H1 (cell line): ENCODE results near the gene ADCY2. TPM values are rescaled to one million over a fixed set of nuclear protein-coding genes. Genes with fewer than 3 reads are reported as not detected.

Source experiments
- CTCF ChIA-PET: fragments of 300-600 bp; sonication (Branson Sonifier 250); formaldehyde crosslinking; loops from one replicate; lab custom pipeline; 2021; ENCODE audit not compliant: partially characterized antibody; lab: Charles Lee
- POLR2A ChIA-PET: fragments of 300-600 bp; sonication (Branson Sonifier 250); formaldehyde crosslinking; loops from one replicate; lab custom pipeline; 2021; ENCODE audit warnings: inconsistent platforms; ENCODE audit not compliant: partially characterized antibody; lab: Charles Lee
- DNase-seq, 2 experiments: peaks; one replicate each; pipeline versions ENCODE4 v3.0.0 to v3.0.0-alpha.2; 2010 to 2022; ENCODE audit warnings: low spot score in 2 of 2, low read depth in 1 of 2, mixed read lengths in 1 of 2
- FAIRE-seq: peaks from 2 replicates; lab custom pipeline; 2011; peaks lifted over from hg19 to GRCh38; lab: Jason Lieb, UNC
- H2AFZ ChIP-seq: 2 replicates; pipeline ENCODE4 v1.8.1; 2012; ENCODE audit warnings: low read length, inconsistent platforms
- H2AK5ac ChIP-seq: 2 replicates; pipeline ENCODE4 v1.6.1; 2013; ENCODE audit warnings: low read depth, low read length
- H2BK120ac ChIP-seq: replicated peaks from 2 replicates; pipeline ENCODE3; 2013; ENCODE audit warnings: low read depth, low read length, inconsistent platforms
- H2BK12ac ChIP-seq: 2 replicates; pipeline ENCODE4 v1.6.1; 2013; ENCODE audit warnings: low read depth, low read length
- H2BK15ac ChIP-seq: 2 replicates; pipeline ENCODE4 v1.6.1; 2013; ENCODE audit warnings: low read length
- H2BK20ac ChIP-seq: 2 replicates; pipeline ENCODE4 v1.6.1; 2013; ENCODE audit warnings: low read length
- H2BK5ac ChIP-seq: 2 replicates; pipeline ENCODE4 v1.6.1; 2013; ENCODE audit warnings: low read depth, low read length
- H3K14ac ChIP-seq: 2 replicates; pipeline ENCODE4 v1.6.1; 2013; ENCODE audit warnings: inconsistent platforms; ENCODE audit not compliant: insufficient read length
- H3K18ac ChIP-seq: 2 replicates; pipeline ENCODE4 v1.6.1; 2013; ENCODE audit warnings: low read length; ENCODE audit errors: extremely low read depth
- H3K23ac ChIP-seq: 2 replicates; pipeline ENCODE4 v1.6.1; 2013; ENCODE audit warnings: inconsistent platforms; ENCODE audit not compliant: insufficient read length
- H3K23me2 ChIP-seq: 2 replicates; pipeline ENCODE4 v1.6.1; 2013; ENCODE audit warnings: low read depth, low read length
- H3K27ac ChIP-seq: 2 replicates; pipeline ENCODE4 v1.6.1; 2011; ENCODE audit warnings: low read depth, low read length, inconsistent platforms
- H3K27me3 ChIP-seq, 4 experiments: replicated peaks in 1 of 4; 1 replicate in 1 of 4; 2 replicates in 3 of 4; pipeline versions ENCODE4 v1.6.1 to v1.8.1; 2011 to 2013; ENCODE audit warnings: low read length in 3 of 4, mild to moderate bottlenecking in 3 of 4, inconsistent platforms in 2 of 4, mixed read lengths in 2 of 4, moderate library complexity in 1 of 4; ENCODE audit not compliant: control insufficient read depth in 3 of 4, insufficient read depth in 3 of 4; ENCODE audit errors: extremely low read depth in 1 of 4
- H3K36me3 ChIP-seq, 4 experiments: 2 replicates each; pipeline versions ENCODE4 v1.6.1 to v1.8.1; 2011 to 2013; ENCODE audit warnings: mild to moderate bottlenecking in 4 of 4, low read length in 3 of 4, moderate library complexity in 2 of 4, control low read depth in 1 of 4, inconsistent platforms in 1 of 4; ENCODE audit not compliant: insufficient read depth in 4 of 4, control insufficient read depth in 2 of 4
- H3K4ac ChIP-seq: replicated peaks from 2 replicates; pipeline ENCODE3; 2013; ENCODE audit warnings: low read length, low read depth, mixed read lengths, inconsistent platforms; ENCODE audit not compliant: insufficient read length
- H3K4me1 ChIP-seq, 4 experiments: replicated peaks in 1 of 4; 1 replicate in 1 of 4; 2 replicates in 3 of 4; pipeline versions ENCODE4 v1.6.1 to v1.8.1; 2011 to 2013; ENCODE audit warnings: low read length in 3 of 4, inconsistent platforms in 2 of 4, mixed read lengths in 1 of 4; ENCODE audit not compliant: insufficient read depth in 4 of 4, control insufficient read depth in 3 of 4
- H3K4me2 ChIP-seq, 2 experiments: 2 replicates each; pipeline versions ENCODE4 v1.6.1 to v1.8.1; 2011 to 2013; ENCODE audit warnings: low read depth in 2 of 2, low read length in 2 of 2, control low read depth in 1 of 2, inconsistent platforms in 1 of 2, mild to moderate bottlenecking in 1 of 2; ENCODE audit not compliant: insufficient read depth in 1 of 2
- H3K4me3 ChIP-seq, 4 experiments: fragments of 200-600, 300-600 bp in 1 of 4; sonication (generic), shearing (Covaris generic), sonication (Bioruptor Twin) in 1 of 4; 2 replicates each; pipeline versions ENCODE4 v1.5.1 to v1.8.1; 2011 to 2016; ENCODE audit warnings: low read length in 4 of 4, low read depth in 3 of 4, control low read depth in 2 of 4, inconsistent platforms in 2 of 4, mild to moderate bottlenecking in 2 of 4, mixed read lengths in 1 of 4, moderate library complexity in 1 of 4; ENCODE audit not compliant: insufficient read depth in 2 of 4; ENCODE audit errors: extremely low read depth in 1 of 4
- H3K56ac ChIP-seq: replicated peaks from 2 replicates; pipeline ENCODE3; 2013; ENCODE audit warnings: low read depth, mild to moderate bottlenecking, mixed read lengths, low read length, inconsistent platforms; ENCODE audit not compliant: insufficient read length
- H3K79me1 ChIP-seq: 2 replicates; pipeline ENCODE4 v1.6.1; 2013; ENCODE audit warnings: low read depth, low read length, control low read depth
- H3K79me2 ChIP-seq, 2 experiments: 2 replicates each; pipeline versions ENCODE4 v1.6.1 to v1.8.1; 2012 to 2013; ENCODE audit warnings: low read length in 2 of 2, mild to moderate bottlenecking in 2 of 2, inconsistent platforms in 1 of 2; ENCODE audit not compliant: insufficient read depth in 2 of 2, control insufficient read depth in 1 of 2
- H3K9ac ChIP-seq, 4 experiments: replicated peaks in 1 of 4; 1 replicate in 1 of 4; 2 replicates in 3 of 4; pipeline versions ENCODE4 v1.6.1 to v1.8.1; 2011 to 2013; ENCODE audit warnings: low read depth in 3 of 4, low read length in 3 of 4, control low read depth in 2 of 4, mild to moderate bottlenecking in 2 of 4, moderate library complexity in 2 of 4, inconsistent platforms in 1 of 4; ENCODE audit errors: extremely low read depth in 1 of 4
- H3K9me3 ChIP-seq, 2 experiments: 2 replicates each; pipeline versions ENCODE4 v1.6.1 to v1.8.1; 2012 to 2013; ENCODE audit warnings: mild to moderate bottlenecking in 2 of 2, moderate library complexity in 2 of 2, control low read depth in 1 of 2, inconsistent platforms in 1 of 2, low read depth in 1 of 2, low read length in 1 of 2, mixed read lengths in 1 of 2; ENCODE audit not compliant: insufficient read depth in 2 of 2
- H4K20me1 ChIP-seq, 2 experiments: replicated peaks in 1 of 2; 2 replicates each; pipeline versions ENCODE3 to v1.8.1; 2011 to 2013; ENCODE audit warnings: inconsistent platforms in 2 of 2, low read length in 2 of 2, mild to moderate bottlenecking in 1 of 2; ENCODE audit not compliant: insufficient read depth in 2 of 2, control insufficient read depth in 1 of 2
- H4K5ac ChIP-seq: 2 replicates; pipeline ENCODE4 v1.6.1; 2013; ENCODE audit warnings: low read length, low read depth, mixed read lengths, inconsistent platforms; ENCODE audit not compliant: insufficient read length
- H4K8ac ChIP-seq: 2 replicates; pipeline ENCODE4 v1.8.0; 2013; ENCODE audit warnings: mild to moderate bottlenecking, moderate library complexity, low read length, inconsistent platforms; ENCODE audit not compliant: insufficient read depth; ENCODE audit errors: extremely low read depth
- H4K91ac ChIP-seq: replicated peaks from 2 replicates; pipeline ENCODE3; 2013; ENCODE audit warnings: low read length, mixed read lengths, inconsistent platforms; ENCODE audit not compliant: insufficient read length
- BCL11A ChIP-seq, 2 experiments: IDR thresholded peaks; one replicate each; pipeline ENCODE4 v1.6.1; 2011; ENCODE audit warnings: low read depth in 2 of 2, low read length in 2 of 2, mild to moderate bottlenecking in 2 of 2
- BRCA1 ChIP-seq: IDR thresholded peaks from 2 replicates; pipeline ENCODE4 v1.6.1; 2012; ENCODE audit warnings: low read depth, low read length, improper control_type of control experiment
- EZH2 ChIP-seq: fragments of 200-600 bp; sonication (generic); IDR thresholded peaks from 2 replicates; pipeline ENCODE4 v1.7.1; 2012; ENCODE audit warnings: low read depth, mild to moderate bottlenecking, moderate library complexity, low read length, inconsistent platforms; ENCODE audit not compliant: severe bottlenecking
- GABPA ChIP-seq: IDR thresholded peaks from 2 replicates; pipeline ENCODE4 v1.6.1; 2011; ENCODE audit warnings: mild to moderate bottlenecking, low read length, moderate library complexity, borderline replicate concordance; ENCODE audit not compliant: insufficient read depth
- GTF2F1 ChIP-seq: IDR thresholded peaks from 2 replicates; pipeline ENCODE4 v1.6.1; 2012; ENCODE audit warnings: low read depth, low read length, improper control_type of control experiment, borderline replicate concordance
- HDAC2 ChIP-seq, 2 experiments: fragments of 300-600 bp in 1 of 2; sonication (generic) in 1 of 2; IDR thresholded peaks; 2 replicates each; pipeline ENCODE4 v1.6.1; 2011 to 2012; ENCODE audit warnings: low read depth in 2 of 2, low read length in 2 of 2, mild to moderate bottlenecking in 2 of 2, moderate library complexity in 2 of 2, borderline replicate concordance in 1 of 2, inconsistent platforms in 1 of 2
- JUND ChIP-seq: IDR thresholded peaks from 2 replicates; pipeline ENCODE4 v1.6.1; 2011; ENCODE audit warnings: mild to moderate bottlenecking, improper control_type of control experiment, low read length
- KDM4A ChIP-seq: IDR thresholded peaks from one replicate; pipeline ENCODE4 v1.7.1; 2012; ENCODE audit warnings: low read depth, mild to moderate bottlenecking, moderate library complexity, low read length, inconsistent platforms; ENCODE audit not compliant: severe bottlenecking
- POLR2AphosphoS5 ChIP-seq: IDR thresholded peaks from 2 replicates; pipeline ENCODE4 v1.6.1; 2011; ENCODE audit warnings: low read depth, low read length
- TAF1 ChIP-seq: IDR thresholded peaks from 2 replicates; pipeline ENCODE4 v1.6.1; 2011; ENCODE audit warnings: mild to moderate bottlenecking, low read depth, low read length
- TAF7 ChIP-seq: optimal IDR thresholded peaks from 2 replicates; pipeline ENCODE3; 2011; ENCODE audit warnings: low read depth, mild to moderate bottlenecking, inconsistent platforms, low read length, moderate library complexity, borderline replicate concordance
- TBP ChIP-seq: IDR thresholded peaks from 2 replicates; pipeline ENCODE4 v1.6.1; 2011; ENCODE audit warnings: low read depth, low read length, improper control_type of control experiment
- TEAD4 ChIP-seq: IDR thresholded peaks from 2 replicates; pipeline ENCODE4 v1.6.1; 2012; ENCODE audit warnings: low read depth, low read length, inconsistent platforms, mixed read lengths
- WGBS, 2 experiments: shearing (Covaris generic) in 1 of 2; methylation state at CpG; one replicate each; pipeline versions ENCODE4 v1.1.6 to v1.1.7; 2013 to 2015; ENCODE audit warnings: low lambda C conversion rate in 2 of 2, mixed read lengths in 2 of 2, inconsistent platforms in 1 of 2, low coverage in 1 of 2, missing lambda C conversion rate in 1 of 2; ENCODE audit not compliant: insufficient replicate concordance in 2 of 2, insufficient coverage in 1 of 2, insufficient read length in 1 of 2; ENCODE audit errors: extremely low coverage in 1 of 2, missing lambda C conversion rate in 1 of 2; 5-methylcytosine and 5-hydroxymethylcytosine counted together
- polyA plus RNA-seq, 7 experiments: library from polyadenylated mRNA; depleted of rRNA in 3 of 7; stranded (reverse) in 5 of 7; unstranded in 2 of 7; fragments of >200 nt in 5 of 7; fragments of 200-250 nt in 2 of 7; gene quantifications; 1 replicate in 5 of 7; 2 replicates in 1 of 7; 4 replicates in 1 of 7; pipeline versions ENCODE4 v1.2.1 to v1.2.3, GENCODE V29; 2011 to 2013; ENCODE audit warnings: missing spikeins in 2 of 7, mixed read lengths in 2 of 7
- total RNA-seq: library from RNA; stranded (reverse); fragmentation: NEBNext Ultra II Directional; extraction: Animal tissue kit (Norgen Biotek cat#: 25700); gene quantifications from 2 replicates; pipeline ENCODE4 v1.2.1, GENCODE V29; 2021

The ADCY2 gene
- total and polyA plus RNA-seq, 2 of the 8 experiments (the other 6 are each of a cell fraction or from before 2014, with no cell fraction given), result 35.8 to 122 TPM

DNA sequence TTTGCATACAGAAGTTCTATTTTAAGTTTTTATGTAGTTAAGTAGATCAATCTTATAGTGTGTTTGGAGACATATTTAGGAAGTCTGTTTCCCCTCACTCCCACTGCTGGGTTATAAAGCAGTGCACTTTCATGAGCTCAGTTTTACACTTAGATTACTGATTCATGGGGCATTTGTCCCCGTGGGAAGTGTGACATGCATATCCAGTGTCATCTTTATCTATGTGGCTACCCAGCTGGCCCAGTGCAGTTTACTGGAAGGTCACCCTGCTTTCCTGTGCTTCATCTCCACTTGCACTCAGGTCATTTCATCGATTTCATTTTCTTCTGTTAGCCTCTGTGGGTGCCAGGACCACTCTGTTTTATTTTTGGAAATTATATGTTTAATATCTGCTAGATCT, 49.1 kb downstream of the ADCY2 start:
- Histone ChIP-seq H3K4ac (no peak overlapping the region), H3K23me2 (no peaks in the 10 kb centered on the region), H3K56ac (no peak overlapping the region), H4K5ac (no peak overlapping the region), H3K4me3 (no peak overlapping the region), H3K36me3 (peaks cover 0 to 2% (median 0%) of the 10 kb centered on the region in 4 experiments; a peak in 2 of 8 replicates), H4K20me1 (peaks cover 0 to 4% of the 10 kb centered on the region in 2 experiments), H3K79me1 (peaks cover 6% of the 10 kb centered on the region), H3K18ac (no peak overlapping the region), H2BK15ac (no peak overlapping the region), H4K8ac (no peak overlapping the region), H3K27ac (no peak overlapping the region), H4K91ac (no peak overlapping the region), H3K14ac (no peak overlapping the region), H2BK20ac (no peak overlapping the region), H3K9ac (no peak overlapping the region), H3K4me2 (no peak overlapping the region), H2BK5ac (no peak overlapping the region), H2BK12ac (no peak overlapping the region), H3K4me1 (peaks cover 0 to 6% (median 4%) of the 10 kb centered on the region in 4 experiments; a peak in 5 of 7 replicates), H2AFZ (no peak overlapping the region), H3K79me2 (peaks cover 6 to 93% of the 10 kb centered on the region in 2 experiments; a peak in 3 of 4 replicates), H2AK5ac (no peak overlapping the region), H3K23ac (no peak overlapping the region), H3K27me3 (no peaks in the 10 kb centered on the region), H2BK120ac (no peak overlapping the region), H3K9me3 (no peaks in the 10 kb centered on the region)
- ChIA-PET CTCF (interaction anchor here (1.3 to 1.4 kb wide), 2 partner anchors 13 to 74 kb away, joined by 3 to 4 read pairs; no protein-coding TSS in a partner anchor), POLR2A (no interaction called here)
- DNase-seq (no peak), FAIRE-seq (no peak)
- WGBS, 2 experiments, result 92% methylated on average over 2 of the region's 2 CpGs; no CpG with 5 or more reads in 1 of the 2 experiments
- no peak for TF ChIP-seq BCL11A (IDR thresholded peaks at IDR 0.05; ENCODE audit: low read depth in 2 of 2, low read length in 2 of 2)
- no peak for TF ChIP-seq BRCA1
- TF ChIP-seq POLR2AphosphoS5, result no peak
- no peak for TF ChIP-seq TAF1
- TF ChIP-seq JUND, result no peak
- TF ChIP-seq TEAD4, result no peak
- TF ChIP-seq GTF2F1, result no peak
- no peak for TF ChIP-seq TAF7
- no peak for TF ChIP-seq TBP
- TF ChIP-seq KDM4A, result no peak
- TF ChIP-seq HDAC2 (IDR thresholded peaks at IDR 0.05; ENCODE audit: borderline replicate concordance in 1 of 2, low read depth in 2 of 2, low read length in 2 of 2), result no peak
- no peak for TF ChIP-seq EZH2
- TF ChIP-seq GABPA, result no peak
